HepG2 (cell line): ENCODE measurements around the gene MTSS2. TPM values are rescaled to one million over a fixed set of nuclear protein-coding genes. Genes with fewer than 3 reads are reported as not detected.
A peak's percentile ranks its signal among the peaks of the same experiment; 100 is the strongest.

Experiments
- DNMT1 ChIP-seq: sonication (generic); formaldehyde crosslinking; IDR thresholded peaks from 2 replicates; pipeline ENCODE4 v1.5.1; 2020; ENCODE audit warnings: mild to moderate bottlenecking, missing genetic modification reagents
- IKZF5 ChIP-seq: IDR thresholded peaks from 2 replicates; pipeline ENCODE4 v1.6.1; 2018; ENCODE audit warnings: missing genetic modification reagents, mild to moderate bottlenecking, missing compliant biosample characterization
- KAT7 ChIP-seq: IDR thresholded peaks from 2 replicates; pipeline ENCODE4 v1.6.1; 2018; ENCODE audit warnings: borderline replicate concordance, missing compliant biosample characterization
- KMT2B ChIP-seq: IDR thresholded peaks from 2 replicates; pipeline ENCODE4 v1.6.1; 2016; ENCODE audit warnings: missing genetic modification reagents, missing compliant biosample characterization
- MED1 ChIP-seq: sonication (generic); formaldehyde crosslinking; IDR thresholded peaks from 2 replicates; pipeline ENCODE4 v1.4.0; 2020; ENCODE audit warnings: missing genetic modification reagents
- MIER3 ChIP-seq: IDR thresholded peaks from 2 replicates; pipeline ENCODE4 v1.6.1; 2016; ENCODE audit warnings: missing compliant biosample characterization, borderline replicate concordance
- PLRG1 ChIP-seq: fragments of 450-650 bp; conservative IDR thresholded peaks from 2 replicates; pipeline ENCODE4 v1.6.1; 2016
- RAD21 ChIP-seq: fragments of 450-650 bp; formaldehyde crosslinking; IDR thresholded peaks from 2 replicates; pipeline ENCODE4 v1.5.0; 2020; ENCODE audit warnings: mild to moderate bottlenecking
- RBM22 ChIP-seq: fragments of 200-400 bp; formaldehyde crosslinking; optimal IDR thresholded peaks from 2 replicates; pipeline ENCODE3; 2017; ENCODE audit warnings: mild to moderate bottlenecking, low read length, moderate library complexity
- SUZ12 ChIP-seq: fragments of 150-350 bp; IDR thresholded peaks from 2 replicates; pipeline ENCODE4 v1.6.1; 2014; ENCODE audit warnings: low read depth, low read length
- TGIF2 ChIP-seq: IDR thresholded peaks from 2 replicates; pipeline ENCODE4 v1.6.1; 2016; ENCODE audit warnings: control low read depth, missing compliant biosample characterization
- XRCC5 ChIP-seq: fragments of 200-400 bp; formaldehyde crosslinking; optimal IDR thresholded peaks from 2 replicates; pipeline ENCODE3; 2017; ENCODE audit warnings: mild to moderate bottlenecking, low read length
- ZFP1 ChIP-seq: IDR thresholded peaks from 2 replicates; pipeline ENCODE4 v1.6.1; 2016
- ZFP62 ChIP-seq: sonication (generic); formaldehyde crosslinking; IDR thresholded peaks from 2 replicates; pipeline ENCODE4 v1.4.0; 2020; ENCODE audit warnings: missing genetic modification reagents
- ZNF205 ChIP-seq: IDR thresholded peaks from 2 replicates; pipeline ENCODE4 v1.6.1; 2018; ENCODE audit warnings: missing biosample characterization, missing genetic modification reagents
- ZNF251 ChIP-seq: sonication (generic); formaldehyde crosslinking; IDR thresholded peaks from 2 replicates; pipeline ENCODE4 v1.9.0; 2021; ENCODE audit warnings: mild to moderate bottlenecking, missing genetic modification reagents
- ZNF253 ChIP-seq: sonication (generic); formaldehyde crosslinking; IDR thresholded peaks from 2 replicates; pipeline ENCODE4 v1.8.0; 2022; ENCODE audit warnings: mild to moderate bottlenecking, missing genetic modification reagents, borderline replicate concordance
- ZNF333 ChIP-seq: sonication (generic); formaldehyde crosslinking; IDR thresholded peaks from 2 replicates; pipeline ENCODE4 v1.4.0; 2020; ENCODE audit warnings: mild to moderate bottlenecking, missing genetic modification reagents, borderline replicate concordance
- ZNF446 ChIP-seq: sonication (generic); formaldehyde crosslinking; IDR thresholded peaks from 2 replicates; pipeline ENCODE4 v1.5.0; 2020; ENCODE audit warnings: mild to moderate bottlenecking, missing genetic modification reagents
- ZNF574 ChIP-seq: sonication (generic); formaldehyde crosslinking; IDR thresholded peaks from 2 replicates; pipeline ENCODE4 v1.4.0; 2020; ENCODE audit warnings: missing genetic modification reagents
- ZNF710 ChIP-seq: sonication (generic); formaldehyde crosslinking; IDR thresholded peaks from 2 replicates; pipeline ENCODE4 v1.5.0; 2020; ENCODE audit warnings: mild to moderate bottlenecking, missing genetic modification reagents, borderline replicate concordance
- ZSCAN9 ChIP-seq: IDR thresholded peaks from 2 replicates; pipeline ENCODE4 v1.6.1; 2016; ENCODE audit warnings: borderline replicate concordance
- polyA plus RNA-seq, 8 experiments: library from polyadenylated mRNA; depleted of rRNA in 3 of 8; stranded (reverse) in 7 of 8; unstranded in 1 of 8; fragments of >200 nt; fragmentation: Illumina TruSeq in 4 of 8; extraction: Trizol in 4 of 8; gene quantifications; 2 replicates each; pipeline versions ENCODE4 v1.2.1 to v1.2.3, GENCODE V29; 2011 to 2016; ENCODE audit warnings: low read depth in 4 of 8, missing spikeins in 1 of 8, mixed read lengths in 1 of 8; ENCODE audit not compliant: insufficient read depth in 1 of 8
- total RNA-seq, 5 experiments: library from RNA; depleted of rRNA; stranded (reverse); fragments of >200 nt; fragmentation: Illumina TruSeq; extraction: Trizol; gene quantifications; 2 replicates each; pipeline ENCODE4 v1.2.3, GENCODE V29; 2016; ENCODE audit warnings: low read depth in 1 of 5

MTSS2 gene
- total and polyA plus RNA-seq, 2 of the 13 experiments (the other 11 are each of a cell fraction or from before 2014, with no cell fraction given): 132 to 242 TPM

- TF ChIP-seq DNMT1 (CRISPR knock-in tag): 0 out of 2 replicates have a peak, but pooled peaks have one; percentile 51
- TF ChIP-seq SUZ12: no peak
- no peak for TF ChIP-seq ZFP62 (CRISPR knock-in tag)
- TF ChIP-seq XRCC5: peak; percentile 69
- TF ChIP-seq ZSCAN9 (CRISPR knock-in tag): no peak
- TF ChIP-seq ZNF574 (CRISPR knock-in tag): 0 out of 2 replicates have a peak, but pooled peaks have one; percentile 15
- TF ChIP-seq KMT2B (CRISPR knock-in tag): 0 out of 2 replicates have a peak, but pooled peaks have one; percentile 46
- TF ChIP-seq ZNF710: 0 out of 2 replicates have a peak, but pooled peaks have one; percentile 7
- TF ChIP-seq ZNF253 (CRISPR knock-in tag): no peak
- TF ChIP-seq PLRG1: no peak
- peak; percentile 80; the same call in 1 of the 2 replicates for TF ChIP-seq MIER3
- TF ChIP-seq ZNF205 (CRISPR knock-in tag): no peak
- TF ChIP-seq ZNF333 (CRISPR knock-in tag): no peak
- peak; percentile 37; the same call in 1 of the 2 replicates for TF ChIP-seq MED1 (CRISPR knock-in tag)
- TF ChIP-seq KAT7: no peak
- TF ChIP-seq ZNF251: no peak
- no peak for TF ChIP-seq RBM22
- no peak for TF ChIP-seq ZNF446 (CRISPR knock-in tag)
- TF ChIP-seq ZFP1: no peak
- no peak for TF ChIP-seq TGIF2 (CRISPR knock-in tag)
- peak; percentile 85 for TF ChIP-seq RAD21 (CRISPR knock-in tag)
- TF ChIP-seq IKZF5 (CRISPR knock-in tag): 0 out of 2 replicates have a peak, but pooled peaks have one; percentile 8
Observed at GRCh38 chr16:70653809-70654771, 31.8 kb downstream of the MTSS2 start (continued).
